Endothelial cell of umbilical vein (primary cell): Measurements from ENCODE around the gene LRRC61. TPM values are rescaled to one million over a fixed set of nuclear protein-coding genes. Genes with fewer than 3 reads are reported as not detected.

ENCODE experiments used
- BruUV-seq: library from RNA; stranded (reverse); fragments of 400-500 nt; replicated peaks from 2 replicates; lab custom pipeline; 2021; lab: Mats Ljungman, UMichigan
- CTCF ChIA-PET: fragments of 300-600, 350-600 bp; sonication (Branson Sonifier 250); formaldehyde crosslinking; loops from one replicate; lab custom pipeline; 2021; ENCODE audit warnings: antibody characterized with exemption, inconsistent platforms; lab: Charles Lee
- POLR2A ChIA-PET: fragments of 300-600, 350-600 bp; sonication (Branson Sonifier 250); formaldehyde crosslinking; loops from one replicate; lab custom pipeline; 2021; ENCODE audit warnings: antibody characterized with exemption, inconsistent platforms; lab: Charles Lee
- DNase-seq: peaks from one replicate; pipeline ENCODE4 v3.0.0-alpha.2; 2011; ENCODE audit warnings: low read depth, low spot score
- FAIRE-seq: peaks from 2 replicates; lab custom pipeline; 2011; peaks lifted over from hg19 to GRCh38; lab: Jason Lieb, UNC
- H2AFZ ChIP-seq: 2 replicates; pipeline ENCODE4 v1.6.0; 2012; ENCODE audit warnings: low read depth, low read length, control low read depth, inconsistent platforms
- H3K27ac ChIP-seq: 2 replicates; pipeline ENCODE4 v1.5.1; 2011; ENCODE audit warnings: low read depth, mild to moderate bottlenecking, control low read depth, low read length, moderate library complexity; ENCODE audit not compliant: insufficient read depth
- H3K27me3 ChIP-seq, 2 experiments: 2 replicates each; pipeline versions ENCODE4 v1.6.0 to v1.6.1; 2011; ENCODE audit warnings: low read length in 2 of 2, mixed read lengths in 1 of 2; ENCODE audit not compliant: control insufficient read depth in 2 of 2, insufficient read depth in 2 of 2
- H3K36me3 ChIP-seq, 2 experiments: 2 replicates in 1 of 2; 3 replicates in 1 of 2; pipeline ENCODE4 v1.5.1; 2011; ENCODE audit warnings: low read length in 2 of 2, mild to moderate bottlenecking in 1 of 2, moderate library complexity in 1 of 2; ENCODE audit not compliant: control insufficient read depth in 2 of 2, insufficient read depth in 2 of 2; ENCODE audit errors: extremely low read depth in 1 of 2
- H3K4me1 ChIP-seq: 3 replicates; pipeline ENCODE4 v1.5.1; 2011; ENCODE audit warnings: mild to moderate bottlenecking, low read length; ENCODE audit not compliant: control insufficient read depth, insufficient read depth; ENCODE audit errors: extremely low read depth
- H3K4me2 ChIP-seq: 2 replicates; pipeline ENCODE4 v1.6.1; 2011; ENCODE audit warnings: low read length, control low read depth, mixed read lengths; ENCODE audit not compliant: insufficient read depth
- H3K4me3 ChIP-seq, 3 experiments: fragments of 200-600 bp in 1 of 3; sonication (generic), shearing (Covaris generic) in 1 of 3; replicated peaks in 1 of 3; 2 replicates each; pipeline ENCODE4 v1.5.1; 2011 to 2016; ENCODE audit warnings: control low read depth in 3 of 3, low read length in 3 of 3, mild to moderate bottlenecking in 2 of 3, inconsistent platforms in 1 of 3, low read depth in 1 of 3, moderate library complexity in 1 of 3; ENCODE audit not compliant: insufficient read depth in 1 of 3
- H3K79me2 ChIP-seq: 2 replicates; pipeline ENCODE4 v1.6.0; 2012; ENCODE audit warnings: low read length, inconsistent platforms; ENCODE audit not compliant: control insufficient read depth, insufficient read depth
- H3K9ac ChIP-seq: replicated peaks from 2 replicates; pipeline ENCODE3; 2011; ENCODE audit warnings: low read length, control low read depth; ENCODE audit not compliant: insufficient read depth; ENCODE audit errors: extremely low read depth
- H3K9me1 ChIP-seq: replicated peaks from 3 replicates; pipeline ENCODE4 v1.6.0; 2011; ENCODE audit warnings: mild to moderate bottlenecking, low read length; ENCODE audit not compliant: control insufficient read depth, insufficient read depth; ENCODE audit errors: extremely low read depth
- H3K9me3 ChIP-seq: replicated peaks from 2 replicates; pipeline ENCODE4 v1.5.1; 2012; ENCODE audit warnings: low read length, inconsistent platforms; ENCODE audit not compliant: control insufficient read depth, insufficient read depth
- H4K20me1 ChIP-seq: replicated peaks from 2 replicates; pipeline ENCODE3; 2011; ENCODE audit warnings: mild to moderate bottlenecking, low read length; ENCODE audit not compliant: control insufficient read depth, insufficient read depth; ENCODE audit errors: extremely low read depth
- CTCF ChIP-seq, 2 donors: IDR thresholded peaks; 1 replicate in 1 of 2; 2 replicates in 1 of 2; pipeline ENCODE4 v1.5.1; 2011; ENCODE audit warnings: low read length in 2 of 2, mild to moderate bottlenecking in 2 of 2, moderate library complexity in 2 of 2, control low read depth in 1 of 2, inconsistent platforms in 1 of 2, low read depth in 1 of 2; ENCODE audit not compliant: insufficient read depth in 1 of 2; ENCODE audit errors: extremely low read depth in 1 of 2
- FOS ChIP-seq: IDR thresholded peaks from 2 replicates; pipeline ENCODE4 v1.6.1; 2011; ENCODE audit warnings: mild to moderate bottlenecking, low read length, moderate library complexity, borderline replicate concordance; ENCODE audit not compliant: insufficient read depth
- GATA2 ChIP-seq: IDR thresholded peaks from 2 replicates; pipeline ENCODE4 v1.7.0; 2011; ENCODE audit warnings: low read depth, mild to moderate bottlenecking, moderate library complexity, mixed read lengths, low read length; ENCODE audit not compliant: insufficient read length, insufficient read depth
- MYC ChIP-seq: IDR thresholded peaks from one replicate; pipeline ENCODE4 v1.6.1; 2011; ENCODE audit warnings: mild to moderate bottlenecking, low read depth, low read length
- POLR2A ChIP-seq: IDR thresholded peaks from 2 replicates; pipeline ENCODE4 v1.6.1; 2012; ENCODE audit warnings: low read depth, mild to moderate bottlenecking, control low read depth, low read length
- POLR2AphosphoS5 ChIP-seq: IDR thresholded peaks from 2 replicates; pipeline ENCODE4 v1.6.1; 2012; ENCODE audit warnings: low read depth, mild to moderate bottlenecking, control low read depth, low read length, moderate library complexity; ENCODE audit not compliant: insufficient read depth
- dilution Hi-C: fragments of 300-500 bp; cut with MboI; formaldehyde crosslinking; loops from one replicate; pipeline ENCODE4 v1.15.0; 2019; ENCODE audit warnings: low sequenced_read_pairs; ENCODE audit not compliant: extremely low pct_ligation_motif_present
- intact Hi-C: fragments of 100-400 bp; cut with micrococcal nuclease; formaldehyde crosslinking; loops from one replicate; pipeline ENCODE4 v1.10.0; 2022
- polyA plus RNA-seq, 4 experiments: library from polyadenylated mRNA; depleted of rRNA in 3 of 4; stranded (reverse) in 3 of 4; unstranded in 1 of 4; fragments of >200 nt; gene quantifications; 2 replicates each; pipeline versions ENCODE4 v1.2.1 to v1.2.3, GENCODE V29; 2011 to 2012; ENCODE audit warnings: missing spikeins in 1 of 4
- total RNA-seq: library from RNA; stranded (reverse); gene quantifications from 2 replicates; pipeline ENCODE4 v1.2.3, GENCODE V29; 2021
- TF ChIP-seq, protein P1 (sequence below): IDR thresholded peaks from 2 replicates; pipeline ENCODE4 v1.6.1; 2011; ENCODE audit not compliant: insufficient read depth, insufficient read length

LRRC61 gene
- total and polyA plus RNA-seq, 2 donors (not counting 3 experiments of a cell fraction or from before 2014, with no cell fraction given): 0.72 TPM; not detected in 1

DNA sequence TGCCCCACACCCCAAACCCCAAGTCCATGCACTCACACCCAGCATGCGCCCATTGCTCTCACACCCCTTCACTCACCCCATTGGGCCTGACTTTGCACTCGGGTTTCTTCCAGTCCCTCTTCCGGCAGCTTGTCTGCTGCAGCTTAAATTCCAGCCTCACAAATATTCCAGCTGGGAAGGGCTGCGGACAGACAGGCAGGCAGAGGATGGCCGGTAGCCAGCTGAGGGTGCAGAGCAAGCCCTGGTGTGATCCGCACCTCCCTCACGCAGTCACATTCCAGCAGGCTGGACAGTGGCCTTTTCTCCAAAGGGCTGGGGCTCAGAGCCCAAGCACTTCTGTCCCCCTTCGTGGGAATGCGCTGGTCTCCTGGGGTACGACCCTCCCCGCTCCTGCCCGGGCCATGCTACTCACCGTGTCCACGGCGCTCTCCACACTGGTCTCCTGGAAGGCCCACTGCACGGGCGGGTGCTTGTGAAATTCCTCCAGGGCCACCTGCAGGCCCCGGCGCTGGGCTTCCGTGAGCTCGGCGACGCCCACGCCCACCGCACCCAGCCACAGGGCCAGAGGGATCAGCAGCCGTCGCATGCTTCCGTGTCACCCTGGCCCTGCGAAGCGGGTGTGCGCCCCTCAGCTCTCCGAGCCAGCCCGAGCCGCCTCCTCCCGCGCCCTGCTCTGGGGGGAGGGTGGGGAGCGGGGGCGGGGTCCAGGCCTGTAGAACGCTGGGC is 17.0 kb downstream of the LRRC61 start:
- no peaks in the 10 kb centered on the region for H3K4me1 ChIP-seq
- no TSS peak for BruUV-seq
- no peak overlapping the region for H3K4me3 ChIP-seq
- intact Hi-C loops (no loop called here), dilution Hi-C loops (no loop called here)
- H4K20me1 ChIP-seq: no peaks in the 10 kb centered on the region
- H2AFZ ChIP-seq: no peak overlapping the region
- DNase-seq (no peak), FAIRE-seq (no peak)
- TF ChIP-seq, protein P1, sequence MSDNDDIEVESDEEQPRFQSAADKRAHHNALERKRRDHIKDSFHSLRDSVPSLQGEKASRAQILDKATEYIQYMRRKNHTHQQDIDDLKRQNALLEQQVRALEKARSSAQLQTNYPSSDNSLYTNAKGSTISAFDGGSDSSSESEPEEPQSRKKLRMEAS: no peak
- no peak for TF ChIP-seq MYC
- no peak for TF ChIP-seq POLR2AphosphoS5
- TF ChIP-seq FOS: no peak
- no peak for TF ChIP-seq CTCF (IDR thresholded peaks at IDR 0.05; ENCODE audit: extremely low read depth in 1 of 2, insufficient read depth in 1 of 2, low read depth in 1 of 2, low read length in 2 of 2)
- no peak for TF ChIP-seq POLR2A
- TF ChIP-seq GATA2: no peak
- H3K79me2 ChIP-seq: no peaks in the 10 kb centered on the region
- no peaks in the 10 kb centered on the region for H3K9me1 ChIP-seq
- H3K9ac ChIP-seq: no peak overlapping the region
- H3K9me3 ChIP-seq: no peaks in the 10 kb centered on the region
- H3K36me3 ChIP-seq: no peaks in the 10 kb centered on the region
- H3K27me3 ChIP-seq: peaks cover 28 to 35% of the 10 kb centered on the region in 2 experiments
- H3K4me2 ChIP-seq: no peak overlapping the region
- no peak overlapping the region for H3K27ac ChIP-seq
- CTCF ChIA-PET: no interaction called here
- POLR2A ChIA-PET: no interaction called here
